GM21381 (cell line): Measurements from ENCODE around the gene MED22.

Experiments used
- ATAC-seq: cut with Tn5 transposase; IDR thresholded peaks from one replicate; pipeline ENCODE4 v1.9.1; 2021; ENCODE audit warnings: mild to moderate bottlenecking, moderate library complexity; ENCODE audit not compliant: unreplicated experiment

Gene MED22

GRCh38 chr9:133356391-133357091 lies 8.6 kb upstream of the MED22 start, which contains the start of the genes SURF1 and SURF2:
Gene SURF1, minus strand, starts transcription at chr9:133356487. Its CDS starts 34 bp downstream, at chr9:133356453.
Gene SURF2, plus strand, starts transcription at chr9:133356550. Its CDS starts 43 bp downstream, at chr9:133356593.
- ATAC-seq = peak; percentile 63

DNA sequence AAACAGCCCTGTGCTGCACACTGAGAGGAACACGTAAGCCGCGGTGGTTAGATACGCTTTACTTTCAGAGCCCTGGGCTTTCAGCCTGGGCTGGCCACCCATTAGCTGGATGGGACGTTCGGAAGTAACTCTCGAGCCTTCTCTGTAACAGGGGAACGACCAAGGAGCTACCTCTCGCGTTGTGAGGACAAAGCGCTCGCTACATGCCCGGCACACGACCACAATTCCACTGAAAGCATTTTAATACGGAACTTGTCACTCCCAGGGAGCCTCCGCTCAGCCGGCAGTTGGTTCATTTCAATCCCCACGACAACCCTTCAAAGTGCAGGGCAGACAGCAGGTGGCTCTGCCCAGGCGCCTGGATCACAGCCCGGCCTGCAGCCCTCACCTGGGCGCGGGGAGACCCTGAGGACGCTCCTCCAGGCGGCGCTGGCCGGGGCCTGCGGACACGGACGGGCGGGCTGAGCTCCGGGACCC lies 8.0 kb upstream of the MED22 start:
- peak; percentile 32 for ATAC-seq

- ATAC-seq = no peak
Observed at GRCh38 chr9:133354766-133355165, 6.8 kb upstream of the MED22 start.

DNA sequence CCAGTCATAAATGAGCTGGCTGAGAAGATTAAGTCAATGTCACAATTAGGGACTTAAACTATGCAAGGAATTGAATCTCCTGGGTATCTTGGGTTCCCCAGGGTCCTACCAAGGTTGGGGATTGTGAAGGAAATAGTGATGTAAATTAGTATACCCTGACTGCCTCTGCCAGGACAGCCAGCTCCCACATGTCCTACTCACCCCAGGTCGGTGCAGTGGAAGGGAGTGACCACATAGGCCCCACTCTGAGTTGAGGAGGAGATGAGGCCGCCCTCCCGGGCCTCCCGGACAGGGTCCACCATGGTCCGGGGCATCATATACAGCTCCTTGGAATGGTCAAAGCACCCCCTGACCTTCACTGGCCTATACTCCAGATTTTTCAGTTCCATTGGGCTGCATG lies 5.6 kb upstream of the MED22 start:
- no peak for ATAC-seq

DNA sequence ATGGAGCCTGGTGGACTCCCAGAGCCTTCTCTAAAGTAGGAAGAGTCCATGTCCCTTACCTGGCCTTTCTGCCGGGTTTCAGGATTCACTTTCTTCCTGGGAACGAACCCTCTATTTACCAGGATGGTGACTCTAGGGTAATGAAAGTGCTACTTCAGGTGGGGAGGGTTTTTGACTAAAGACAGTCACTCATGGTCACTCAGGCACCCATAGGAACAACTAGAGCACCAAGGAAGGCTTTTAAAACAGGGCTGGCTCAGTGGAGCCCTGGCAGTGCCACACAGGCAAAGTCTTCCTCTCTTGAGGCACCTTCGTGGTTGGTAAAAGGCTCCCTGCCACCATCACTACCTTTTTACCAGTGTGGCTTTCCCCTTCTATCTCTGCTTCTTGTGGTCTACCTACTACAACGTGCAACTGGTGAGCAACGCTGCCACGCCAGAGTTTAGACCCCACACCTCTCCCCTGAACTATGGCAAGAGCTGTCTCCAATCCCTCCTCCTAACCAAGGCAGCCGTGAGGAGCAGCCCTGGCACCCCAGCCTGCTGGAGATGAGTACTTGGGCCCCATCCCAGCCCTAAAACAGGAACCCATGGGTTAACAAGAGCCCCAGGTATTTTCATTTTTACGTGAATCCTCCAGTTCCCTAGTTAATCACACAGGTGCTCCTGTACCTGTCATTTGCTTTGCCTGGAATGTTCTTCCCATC lies 4.9 kb upstream of the MED22 start:
- no peak for ATAC-seq

DNA sequence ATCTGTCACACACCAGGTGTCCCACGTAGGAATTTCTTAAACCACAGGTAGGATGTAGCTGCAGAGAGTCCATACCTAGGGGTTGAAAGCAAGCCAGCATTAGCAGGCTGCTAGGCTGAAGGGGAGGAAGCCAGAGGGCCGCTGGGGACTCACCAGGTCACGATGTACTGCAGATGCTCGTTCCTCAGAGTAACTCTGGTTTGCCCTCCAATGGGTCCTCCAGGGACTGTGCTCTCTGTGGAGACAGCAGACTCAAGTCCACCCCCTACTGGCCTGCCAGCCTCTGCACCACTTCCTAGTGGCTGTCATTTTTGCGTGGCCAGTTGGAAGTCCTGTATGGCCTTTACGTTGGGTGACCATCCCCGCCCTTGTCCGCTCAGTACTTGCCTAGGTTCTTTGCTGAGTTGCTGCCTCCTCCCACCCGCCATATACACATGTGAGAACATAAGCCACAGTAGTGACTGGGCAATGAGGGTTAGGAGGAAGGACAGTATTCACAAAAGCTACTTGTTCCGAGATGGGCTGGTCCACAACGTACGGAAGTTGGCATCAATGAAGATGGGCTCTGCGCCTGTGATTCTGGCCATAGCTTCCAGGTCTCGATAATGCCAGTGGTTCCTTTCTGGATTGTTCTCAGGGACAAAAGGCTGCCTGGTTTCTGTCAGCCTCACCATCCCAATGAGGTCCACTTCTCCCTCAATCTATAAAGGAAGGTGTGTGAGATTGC lies 4.1 kb upstream of the MED22 start:
- ATAC-seq = no peak

DNA sequence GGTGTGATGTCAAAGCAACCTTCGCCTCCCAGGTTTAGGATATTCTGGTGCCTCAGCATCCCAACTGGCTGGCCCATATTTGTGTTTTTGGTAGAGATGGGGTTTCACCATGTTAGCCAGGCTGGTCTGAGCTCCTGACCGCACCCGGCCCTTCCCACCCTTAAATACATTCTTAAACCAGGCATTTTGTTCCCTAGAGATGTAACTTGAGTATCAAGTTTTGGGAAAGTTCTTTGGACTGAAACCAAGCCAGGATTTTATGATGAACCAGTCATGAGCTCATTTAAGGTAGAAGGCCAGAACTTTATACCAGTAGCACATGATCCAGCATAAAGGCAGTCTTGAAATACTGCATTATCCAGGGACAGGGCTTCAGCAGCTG lies 3.6 kb upstream of the MED22 start:
- no peak for ATAC-seq

DNA sequence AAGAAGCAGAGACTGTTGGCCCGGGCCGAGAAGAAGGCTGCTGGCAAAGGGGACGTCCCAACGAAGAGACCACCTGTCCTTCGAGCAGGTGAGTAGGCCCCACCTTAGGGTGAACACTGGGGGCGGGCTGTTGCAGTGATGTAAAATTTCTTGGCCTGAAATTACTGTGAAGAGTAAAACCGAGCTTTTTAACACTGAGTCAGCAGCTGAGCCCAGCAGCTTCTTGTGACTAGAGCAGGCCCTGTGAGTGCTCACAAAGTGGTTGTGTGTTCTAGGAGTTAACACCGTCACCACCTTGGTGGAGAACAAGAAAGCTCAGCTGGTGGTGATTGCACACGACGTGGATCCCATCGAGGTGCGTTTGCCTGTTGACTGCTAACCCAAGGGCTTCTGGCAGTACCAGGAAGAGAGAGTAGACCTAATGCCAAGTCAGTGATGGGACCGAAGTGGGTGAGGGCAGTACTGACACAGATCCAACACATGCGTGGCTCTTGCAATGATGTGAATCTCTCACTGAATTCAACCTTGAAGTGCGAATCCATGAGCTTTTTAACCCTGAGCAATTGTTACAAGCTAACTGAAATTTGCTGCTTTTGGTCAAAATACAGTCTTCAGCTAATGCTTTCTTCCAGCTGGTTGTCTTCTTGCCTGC lies 2.2 kb upstream of the MED22 start:
- ATAC-seq = no peak

DNA sequence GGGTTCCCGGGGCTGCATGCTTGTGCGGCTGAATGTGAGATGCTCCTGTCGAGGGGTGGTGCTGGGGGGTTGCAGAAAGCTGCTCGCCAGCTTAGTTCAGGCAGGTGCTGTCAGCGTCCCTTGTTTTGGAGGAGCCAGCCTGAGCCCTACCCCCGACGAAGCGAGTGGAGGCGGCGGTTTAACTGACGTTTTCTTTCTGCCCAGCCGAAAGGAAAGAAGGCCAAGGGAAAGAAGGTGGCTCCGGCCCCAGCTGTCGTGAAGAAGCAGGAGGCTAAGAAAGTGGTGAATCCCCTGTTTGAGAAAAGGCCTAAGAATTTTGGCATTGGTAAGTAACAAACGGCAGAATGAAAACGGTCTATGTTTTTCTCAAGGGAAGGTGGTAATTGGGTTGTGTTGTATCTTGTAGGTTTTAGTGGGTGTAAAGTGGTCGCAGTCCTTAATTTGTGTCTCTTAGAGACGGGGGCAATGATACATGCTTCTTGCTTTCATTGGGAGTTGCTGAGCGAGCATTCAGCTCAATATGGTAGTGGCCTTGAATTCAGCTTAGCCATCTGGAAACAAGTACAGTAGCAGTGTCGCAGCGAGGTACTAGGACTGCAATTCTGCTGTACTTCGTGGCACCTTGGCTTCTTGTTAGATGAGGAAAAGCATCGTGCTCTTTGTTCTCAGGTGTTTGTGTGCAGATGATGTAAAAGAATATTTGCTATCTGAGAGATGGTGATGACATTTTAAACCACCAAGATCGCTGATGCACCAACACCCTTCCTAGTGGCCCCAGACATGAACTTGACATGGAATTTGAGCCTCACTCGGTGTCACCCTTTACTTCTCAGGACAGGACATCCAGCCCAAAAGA lies 1.0 kb upstream of the MED22 start:
- ATAC-seq = no peak

DNA sequence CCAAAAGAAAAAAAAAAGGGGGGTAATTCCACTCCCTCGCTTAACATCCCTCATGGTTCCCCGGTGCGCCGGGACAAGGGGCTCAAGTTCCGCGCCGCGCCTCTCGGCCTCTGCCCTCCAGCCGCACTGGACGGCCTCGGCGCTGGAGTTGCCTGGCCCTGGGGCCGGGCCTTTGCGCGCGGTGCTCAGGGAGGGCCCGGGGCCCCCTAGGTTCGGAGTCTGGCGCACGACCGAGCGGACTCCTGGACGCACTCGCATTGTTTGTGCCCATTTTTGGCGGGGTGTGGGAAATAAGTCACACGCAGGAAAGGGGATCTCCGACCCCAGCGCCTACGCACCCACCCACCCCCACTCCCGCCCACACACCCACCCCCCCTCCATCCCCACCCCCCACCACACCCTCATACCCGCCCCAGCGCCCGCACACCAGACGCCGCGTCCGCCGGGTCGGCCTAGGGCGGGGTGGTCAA lies 381 bp downstream of the MED22 start:
- ATAC-seq = peak; percentile 36

DNA sequence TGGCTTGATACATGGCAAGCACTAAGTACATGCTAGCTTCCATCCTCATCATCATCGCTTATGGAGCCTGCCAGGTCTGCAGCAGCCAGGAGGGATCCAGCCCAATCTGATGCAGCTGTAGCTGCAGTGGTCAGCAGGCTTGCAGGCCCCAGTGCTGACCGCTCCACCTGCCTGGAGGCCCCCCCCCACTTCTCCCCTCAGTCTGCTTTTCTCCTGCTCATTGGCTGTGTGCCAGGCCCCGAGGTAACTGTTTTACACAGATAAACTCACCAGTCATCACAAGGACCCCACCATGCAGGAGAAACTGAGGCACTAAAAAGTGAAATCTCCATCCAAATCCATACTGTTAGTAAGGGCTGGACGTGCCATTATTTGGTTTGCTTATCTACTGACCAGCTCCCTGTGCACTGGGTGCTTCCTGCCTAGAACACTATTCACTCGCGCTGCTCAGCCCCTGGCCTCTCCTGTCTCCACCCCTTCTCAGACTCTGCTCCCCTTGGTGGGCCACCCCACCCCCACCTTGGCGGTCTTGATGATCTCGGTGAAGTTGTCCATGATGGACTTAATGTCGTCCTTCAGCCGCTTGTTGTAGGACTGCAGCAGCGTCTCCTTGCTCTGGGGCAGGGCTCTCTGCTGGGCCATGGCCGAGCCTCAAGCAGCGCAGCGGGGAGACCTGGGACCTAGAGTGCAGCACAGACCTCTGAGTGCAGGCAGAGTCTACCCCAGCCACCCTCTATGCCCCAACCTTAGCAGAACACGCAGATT lies 1.7 kb downstream of the MED22 start:
- no peak for ATAC-seq

DNA sequence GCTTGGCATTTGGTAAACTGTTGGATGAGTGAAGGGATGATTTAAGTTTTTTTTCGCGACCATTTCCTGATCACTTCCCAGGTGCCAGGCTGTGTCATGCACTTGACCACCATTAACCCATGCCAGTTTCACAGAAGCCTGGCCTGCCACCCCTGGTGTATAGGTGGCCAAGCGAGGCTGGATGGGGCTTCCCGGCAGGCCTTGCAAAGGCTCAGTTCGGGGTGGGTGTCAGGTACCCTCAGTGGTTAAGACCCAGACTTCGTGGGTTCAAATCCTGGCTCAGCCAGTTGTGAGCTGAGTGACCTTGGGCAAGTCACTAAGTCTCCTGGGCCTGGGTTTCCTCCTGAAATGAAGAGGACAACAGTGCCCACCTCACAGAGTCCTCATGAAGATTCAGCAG lies 2.3 kb downstream of the MED22 start:
- ATAC-seq = no peak

- no peak for ATAC-seq
Observed at GRCh38 chr9:133344979-133345378, 3.0 kb downstream of the MED22 start.

- no peak for ATAC-seq
Observed at GRCh38 chr9:133344071-133344470, 3.9 kb downstream of the MED22 start.

GRCh38 chr9:133342570-133342969 lies 5.4 kb downstream of the MED22 start:
- ATAC-seq = no peak

DNA sequence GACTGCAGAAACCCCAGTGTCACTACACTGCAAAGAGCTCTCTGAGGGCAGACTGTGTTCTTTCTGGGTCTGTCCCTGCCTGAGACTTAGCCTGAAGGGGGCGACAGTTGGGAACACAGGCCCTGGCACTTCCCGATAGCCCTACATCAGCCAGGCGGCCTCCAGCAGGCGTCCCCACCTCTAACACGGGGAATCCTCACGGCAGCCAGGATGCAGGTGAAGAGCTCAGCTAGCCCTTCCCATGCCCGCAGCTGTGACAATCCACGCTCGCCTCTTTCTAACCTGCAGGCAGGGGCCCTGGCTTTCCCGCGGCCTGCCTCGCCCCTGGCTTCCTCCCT lies 5.9 kb downstream of the MED22 start:
- no peak for ATAC-seq

DNA sequence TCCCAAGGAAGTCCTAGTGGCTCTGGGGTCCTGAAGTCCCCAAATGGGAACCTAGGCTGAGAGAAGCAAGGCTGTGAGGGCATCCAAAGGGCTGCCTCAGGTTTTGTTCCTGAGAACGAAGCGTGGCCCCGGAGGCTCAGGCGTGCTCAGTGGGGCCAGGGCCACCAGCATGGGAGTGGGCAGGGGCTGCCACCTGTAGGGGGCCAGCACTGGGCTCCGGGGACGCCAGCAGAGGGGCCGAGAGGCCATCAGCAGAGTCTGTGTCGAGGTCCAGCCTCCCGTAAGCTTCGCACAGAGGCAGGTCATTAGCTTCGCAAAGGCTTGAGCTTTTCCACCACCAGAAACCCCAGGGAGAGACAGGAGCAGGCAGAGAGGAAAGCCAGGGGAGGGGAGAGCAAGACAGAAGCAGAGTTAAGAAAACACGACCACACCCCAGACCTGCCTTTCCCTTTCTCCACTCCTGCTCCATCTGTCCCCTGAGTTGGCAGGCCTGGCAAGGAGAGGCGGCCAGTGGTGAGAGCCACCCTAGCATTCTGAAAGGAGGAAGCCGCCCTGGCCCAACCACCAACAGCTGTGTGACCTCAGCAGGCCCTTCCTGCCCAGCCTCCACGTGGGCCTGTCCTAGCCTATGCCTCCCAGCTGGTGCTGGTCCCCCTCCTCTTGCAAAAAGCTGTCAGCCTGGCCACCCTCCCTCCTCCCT lies 6.4 kb downstream of the MED22 start:
- ATAC-seq = no peak

GRCh38 chr9:133340916-133341315 lies 7.0 kb downstream of the MED22 start:
- ATAC-seq = no peak

DNA sequence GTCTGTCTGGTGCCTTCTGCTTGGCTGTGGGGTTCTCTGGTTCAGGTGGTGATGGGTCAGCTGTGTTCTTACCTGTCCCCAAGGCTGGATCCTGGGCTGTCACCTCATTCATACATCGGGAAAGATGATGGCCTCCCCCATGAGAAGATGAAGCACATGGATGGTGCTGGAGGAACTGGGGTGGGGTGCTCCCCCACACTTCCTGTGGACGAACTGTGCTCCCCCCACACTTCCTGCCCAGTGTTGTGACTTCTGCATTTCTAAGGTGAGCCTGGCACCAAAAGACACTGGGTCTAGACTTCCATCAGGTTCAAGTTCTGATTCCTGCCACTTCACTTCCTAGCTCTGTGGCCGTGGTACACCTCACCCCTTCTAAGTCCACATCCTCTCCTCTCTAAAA lies 7.7 kb downstream of the MED22 start:
- no peak for ATAC-seq
